ENCODE results near the gene ZC3H12D. TPM values are rescaled to one million over a fixed set of nuclear protein-coding genes. Genes with fewer than 3 reads are reported as not detected.

Gene ZC3H12D
- total RNA-seq, 4 donors from 2014 or later, result 0.42 to 2.2 (median 0.92) TPM

DNA sequence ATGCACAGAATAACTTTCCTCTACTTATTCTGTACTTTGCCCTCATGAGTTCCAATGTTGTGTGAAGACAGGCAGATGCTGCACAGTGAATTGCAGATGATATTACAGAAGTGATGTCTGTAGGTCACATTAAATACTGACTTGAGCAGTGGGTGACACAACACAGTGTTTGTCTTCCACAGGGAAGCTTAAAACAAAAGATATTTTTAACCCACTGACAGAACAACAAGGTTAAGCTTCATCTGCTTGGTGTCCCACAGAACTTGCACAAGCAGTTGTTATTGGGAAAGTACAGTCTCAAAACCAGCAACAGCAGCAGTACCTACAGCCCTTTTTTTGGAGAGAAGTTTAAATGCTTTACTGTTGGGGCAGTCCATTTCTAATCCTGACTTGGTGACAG lies 74.3 kb downstream of the ZC3H12D start:
- TF ChIP-seq, protein P1, sequence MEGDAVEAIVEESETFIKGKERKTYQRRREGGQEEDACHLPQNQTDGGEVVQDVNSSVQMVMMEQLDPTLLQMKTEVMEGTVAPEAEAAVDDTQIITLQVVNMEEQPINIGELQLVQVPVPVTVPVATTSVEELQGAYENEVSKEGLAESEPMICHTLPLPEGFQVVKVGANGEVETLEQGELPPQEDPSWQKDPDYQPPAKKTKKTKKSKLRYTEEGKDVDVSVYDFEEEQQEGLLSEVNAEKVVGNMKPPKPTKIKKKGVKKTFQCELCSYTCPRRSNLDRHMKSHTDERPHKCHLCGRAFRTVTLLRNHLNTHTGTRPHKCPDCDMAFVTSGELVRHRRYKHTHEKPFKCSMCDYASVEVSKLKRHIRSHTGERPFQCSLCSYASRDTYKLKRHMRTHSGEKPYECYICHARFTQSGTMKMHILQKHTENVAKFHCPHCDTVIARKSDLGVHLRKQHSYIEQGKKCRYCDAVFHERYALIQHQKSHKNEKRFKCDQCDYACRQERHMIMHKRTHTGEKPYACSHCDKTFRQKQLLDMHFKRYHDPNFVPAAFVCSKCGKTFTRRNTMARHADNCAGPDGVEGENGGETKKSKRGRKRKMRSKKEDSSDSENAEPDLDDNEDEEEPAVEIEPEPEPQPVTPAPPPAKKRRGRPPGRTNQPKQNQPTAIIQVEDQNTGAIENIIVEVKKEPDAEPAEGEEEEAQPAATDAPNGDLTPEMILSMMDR (IDR thresholded peaks at IDR 0.05), result no peak
- no peak for TF ChIP-seq POLR2A (IDR thresholded peaks at IDR 0.05)
- no peak for DNase-seq (ENCODE audit: low spot score in 2 of 2)
- intact Hi-C loops (cut with DNase I; ENCODE audit: low total_unique reads), result no loop called here
- no peak overlapping the region for H3K4me3 ChIP-seq (ENCODE audit: low read depth, poor library complexity, severe bottlenecking)

DNA sequence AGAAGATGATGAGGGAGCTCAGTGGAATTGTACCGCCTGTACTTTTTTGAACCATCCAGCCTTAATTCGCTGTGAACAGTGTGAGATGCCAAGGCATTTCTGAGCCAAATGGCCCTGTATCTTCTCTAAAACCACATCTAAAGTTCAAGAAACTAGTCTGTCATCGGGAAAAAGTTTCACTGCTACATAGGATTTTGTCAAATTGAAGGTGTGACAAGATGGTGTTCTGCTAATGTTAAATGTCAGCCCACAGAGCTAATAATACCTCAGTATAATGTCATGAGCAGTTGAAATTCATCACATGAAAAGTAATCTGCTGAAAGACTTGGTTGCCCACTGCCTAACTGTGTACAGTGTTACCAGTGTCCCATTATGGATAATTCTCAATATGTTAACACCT lies 75.2 kb downstream of the ZC3H12D start:
- H3K4me3 ChIP-seq (ENCODE audit: low read depth, poor library complexity, severe bottlenecking), result no peak overlapping the region
- no peak for DNase-seq (ENCODE audit: low spot score in 2 of 2)
- WGBS, 2 donors, result 91 to 94% methylated on average over 3 of the region's 3 CpGs
- TF ChIP-seq, protein P1 (IDR thresholded peaks at IDR 0.05), result no peak
- TF ChIP-seq POLR2A (IDR thresholded peaks at IDR 0.05), result no peak
- intact Hi-C loops (cut with DNase I; ENCODE audit: low total_unique reads), result no loop called here

DNA sequence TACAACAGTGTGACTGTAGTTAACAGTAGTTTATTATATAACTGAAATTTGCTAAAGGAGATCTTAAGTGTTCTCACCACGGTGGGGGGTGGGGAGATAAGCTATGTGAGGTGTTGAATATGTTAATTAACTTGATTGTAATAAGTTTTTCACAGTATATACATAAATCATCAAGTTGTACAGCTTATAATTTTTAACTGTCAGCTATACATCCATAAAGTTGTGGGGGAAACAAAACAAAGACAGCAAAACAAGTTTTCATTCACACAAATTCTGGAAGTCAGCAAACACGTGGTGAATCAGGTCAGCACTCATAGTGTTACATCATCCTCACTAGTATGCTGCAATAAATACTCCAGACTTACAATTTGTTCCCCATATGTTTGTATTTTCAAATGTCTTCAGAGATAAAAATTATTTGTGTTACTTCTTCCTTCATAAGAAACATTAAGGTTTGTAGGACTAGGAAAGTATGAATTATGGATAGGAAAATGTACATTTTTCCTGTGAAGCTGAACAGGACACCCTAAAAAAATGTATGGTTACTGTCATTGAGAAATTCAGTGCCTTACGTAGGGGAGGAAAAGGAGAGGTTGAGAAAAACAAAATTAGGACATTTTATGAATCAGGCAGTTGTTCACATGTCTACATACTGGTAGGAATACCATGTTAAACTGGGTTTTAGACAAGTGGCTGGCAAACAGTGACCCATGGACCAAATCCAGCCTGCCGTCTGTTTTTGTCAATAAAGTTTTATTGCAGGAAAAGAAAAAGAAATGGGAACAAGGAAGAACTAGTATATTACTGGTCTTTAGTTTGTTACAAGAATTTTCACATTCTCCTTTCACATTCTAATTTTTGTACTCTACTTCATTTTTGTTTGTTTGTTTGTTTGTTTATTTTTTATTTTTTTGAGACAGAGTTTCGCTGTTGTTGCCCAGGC lies 78.7 kb downstream of the ZC3H12D start:
- no peak overlapping the region for H3K4me3 ChIP-seq (ENCODE audit: low read depth, poor library complexity, severe bottlenecking)
- TF ChIP-seq POLR2A (IDR thresholded peaks at IDR 0.05), result no peak
- TF ChIP-seq, protein P1 (IDR thresholded peaks at IDR 0.05), result no peak
- 79 to 80% methylated on average over 5 of the region's 5 CpGs for WGBS, 2 donors
- no peak for DNase-seq (ENCODE audit: low spot score in 2 of 2)
- intact Hi-C loops (cut with DNase I; ENCODE audit: low total_unique reads), result no loop called here

DNA sequence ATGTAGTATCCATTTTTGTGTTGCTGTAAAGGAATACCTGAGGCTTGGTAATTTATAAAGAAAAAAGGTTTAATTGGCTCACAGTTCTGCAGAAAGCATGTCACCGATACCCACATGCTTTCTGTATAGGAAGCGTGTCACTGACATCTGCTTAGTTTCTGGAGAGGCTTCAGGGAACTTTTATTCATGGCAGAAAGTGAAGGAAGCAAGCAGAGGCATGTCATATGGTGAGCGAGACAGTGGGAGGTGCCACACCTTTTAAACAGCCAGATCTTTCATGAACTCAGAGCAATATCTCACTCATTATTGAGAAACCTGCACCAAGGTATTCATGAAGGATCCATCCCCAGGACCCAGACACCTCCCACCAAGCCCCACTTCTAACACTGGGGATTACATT lies 81.3 kb downstream of the ZC3H12D start:
- TF ChIP-seq, protein P1 (IDR thresholded peaks at IDR 0.05), result no peak
- TF ChIP-seq POLR2A (IDR thresholded peaks at IDR 0.05), result no peak
- intact Hi-C loops (cut with DNase I; ENCODE audit: low total_unique reads), result no loop called here
- no peak for DNase-seq (ENCODE audit: low spot score in 2 of 2)
- WGBS, 2 donors, result 70 to 86% methylated on average over 3 of the region's 3 CpGs
- H3K4me3 ChIP-seq (ENCODE audit: low read depth, poor library complexity, severe bottlenecking), result no peak overlapping the region

DNA sequence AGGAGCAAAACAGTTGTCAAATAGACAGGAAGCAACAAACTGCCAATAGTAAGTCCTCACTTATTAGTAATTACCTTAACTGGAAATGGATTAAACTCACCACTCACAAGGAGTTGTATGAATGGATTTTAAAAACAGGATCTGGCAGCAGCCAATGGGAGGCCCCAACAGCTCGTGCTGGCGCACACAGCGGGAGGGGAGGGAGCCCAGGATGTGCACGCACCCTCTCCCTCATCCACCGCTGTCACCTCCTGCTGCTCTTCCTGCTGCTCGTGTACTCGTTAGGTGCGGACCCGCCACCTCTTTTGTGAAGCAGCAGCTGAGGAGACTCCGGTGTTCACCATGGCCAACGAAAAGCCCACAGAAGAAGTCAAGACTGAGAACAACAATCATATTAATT lies 84.8 kb downstream of the ZC3H12D start, which contains the start of gene SUMO4:
SUMO4 (plus strand) TSS at position 213 of the 400 bp plus-strand sequence; CDS start at position 343, 130 bp downstream.
- no peak within 1 kb of the TSS for H3K4me3 ChIP-seq (ENCODE audit: low read depth, poor library complexity, severe bottlenecking)
- no peak for TF ChIP-seq POLR2A (IDR thresholded peaks at IDR 0.05)
- TF ChIP-seq, protein P1 (IDR thresholded peaks at IDR 0.05), result no peak
- DNase-seq (ENCODE audit: low spot score in 2 of 2), result no peak
- intact Hi-C loops (cut with DNase I; ENCODE audit: low total_unique reads), result no loop called here
- WGBS, 2 donors, result 95 to 98% methylated on average over 11 of the region's 11 CpGs

All from lower leg skin (tissue), 4 donors.